HFF-Myc (cell line): ENCODE measurements around the gene EBLN2.

ENCODE experiments used
- DNase-seq: peaks from one replicate; pipeline ENCODE4 v3.0.0-alpha.2; 2011; ENCODE audit warnings: low read depth; ENCODE audit errors: extremely low read depth
- H3K4me3 ChIP-seq: replicated peaks from 2 replicates; pipeline ENCODE4 v1.5.1; 2011; ENCODE audit warnings: low read depth, mild to moderate bottlenecking, control low read depth, low read length
- CTCF ChIP-seq: IDR thresholded peaks from 2 replicates; pipeline ENCODE4 v1.5.1; 2012; ENCODE audit warnings: mild to moderate bottlenecking, low read depth, low read length, control low read depth; ENCODE audit errors: missing control alignments

Gene EBLN2

GRCh38 chr3:73081140-73081539 lies 19.7 kb downstream of the EBLN2 start:
- no peak for TF ChIP-seq CTCF
- no peak overlapping the region for H3K4me3 ChIP-seq
- no peak for DNase-seq

GRCh38 chr3:73084170-73084569 lies 22.7 kb downstream of the EBLN2 start:
- no peak for TF ChIP-seq CTCF
- no peak overlapping the region for H3K4me3 ChIP-seq

GRCh38 chr3:73086071-73086494 lies 24.6 kb downstream of the EBLN2 start:
- H3K4me3 ChIP-seq: no peak overlapping the region
- TF ChIP-seq CTCF: peak; percentile 64
- DNase-seq: peak; percentile 22

More at GRCh38 chr3:73084170-73084569, 22.7 kb downstream of the EBLN2 start:
- DNase-seq: no peak

GRCh38 chr3:73094129-73094528 lies 32.7 kb downstream of the EBLN2 start:
- peak; percentile 20 for DNase-seq
- H3K4me3 ChIP-seq: no peak overlapping the region
- no peak for TF ChIP-seq CTCF

- no peak overlapping the region for H3K4me3 ChIP-seq
- no peak for TF ChIP-seq CTCF
- DNase-seq: no peak
These were observed 33.5 kb downstream of the EBLN2 start for GRCh38 chr3:73094951-73095350.

- DNase-seq: no peak
- no peak for TF ChIP-seq CTCF
- H3K4me3 ChIP-seq: no peak overlapping the region
These were observed 34.7 kb downstream of the EBLN2 start for GRCh38 chr3:73096169-73096568.

- no peak for DNase-seq
These were observed 36.6 kb downstream of the EBLN2 start for GRCh38 chr3:73098026-73098425.

More at GRCh38 chr3:73098026-73098425, 36.6 kb downstream of the EBLN2 start:
- TF ChIP-seq CTCF: no peak
- no peak overlapping the region for H3K4me3 ChIP-seq
